ENCODE results near the gene USP8.

DNA sequence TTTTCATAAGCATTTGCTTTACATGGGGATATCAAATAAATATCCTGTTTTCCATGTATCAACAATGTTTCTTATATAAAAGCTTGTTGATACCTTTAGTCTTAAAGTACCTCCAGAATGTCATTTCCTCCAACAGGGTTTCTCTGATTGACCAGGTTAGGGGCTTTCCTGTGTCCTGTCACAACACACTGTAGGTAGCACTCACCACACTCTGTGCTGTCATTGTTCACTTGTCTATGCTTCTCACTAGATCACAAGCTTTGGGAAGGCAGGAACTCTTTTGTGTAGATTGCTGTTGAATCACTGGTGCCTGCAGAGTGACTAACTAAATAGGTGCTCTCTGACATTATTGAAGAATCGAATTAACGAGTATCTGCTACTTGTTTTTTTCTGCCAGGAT is 72.5 kb downstream of the USP8 start:
- TF ChIP-seq, protein P1, sequence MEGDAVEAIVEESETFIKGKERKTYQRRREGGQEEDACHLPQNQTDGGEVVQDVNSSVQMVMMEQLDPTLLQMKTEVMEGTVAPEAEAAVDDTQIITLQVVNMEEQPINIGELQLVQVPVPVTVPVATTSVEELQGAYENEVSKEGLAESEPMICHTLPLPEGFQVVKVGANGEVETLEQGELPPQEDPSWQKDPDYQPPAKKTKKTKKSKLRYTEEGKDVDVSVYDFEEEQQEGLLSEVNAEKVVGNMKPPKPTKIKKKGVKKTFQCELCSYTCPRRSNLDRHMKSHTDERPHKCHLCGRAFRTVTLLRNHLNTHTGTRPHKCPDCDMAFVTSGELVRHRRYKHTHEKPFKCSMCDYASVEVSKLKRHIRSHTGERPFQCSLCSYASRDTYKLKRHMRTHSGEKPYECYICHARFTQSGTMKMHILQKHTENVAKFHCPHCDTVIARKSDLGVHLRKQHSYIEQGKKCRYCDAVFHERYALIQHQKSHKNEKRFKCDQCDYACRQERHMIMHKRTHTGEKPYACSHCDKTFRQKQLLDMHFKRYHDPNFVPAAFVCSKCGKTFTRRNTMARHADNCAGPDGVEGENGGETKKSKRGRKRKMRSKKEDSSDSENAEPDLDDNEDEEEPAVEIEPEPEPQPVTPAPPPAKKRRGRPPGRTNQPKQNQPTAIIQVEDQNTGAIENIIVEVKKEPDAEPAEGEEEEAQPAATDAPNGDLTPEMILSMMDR (IDR thresholded peaks at IDR 0.05): no peak
- no peak for TF ChIP-seq POLR2A (IDR thresholded peaks at IDR 0.05)

All from body of pancreas (tissue), 4 donors.